Endothelial cell of hepatic sinusoid (primary cell): ENCODE measurements around the gene MAL.

Experiments
- in situ Hi-C: cut with HindIII; loops from 2 replicates; pipeline ENCODE4 v1.10.0; 2017; ENCODE audit warnings: low sequenced_read_pairs

MAL gene

GRCh38 chr2:95025406-95026319 lies at the start of gene MAL:
MAL (plus strand) TSS chr2:95025708; CDS start chr2:95025793, 85 bp downstream.
- in situ Hi-C loops, result loop anchor here (5.0 kb wide), 1 partner anchor 68 kb away; no protein-coding TSS in a partner anchor

- in situ Hi-C loops, result no loop called here
Measured at GRCh38 chr2:94977826-94978225, 47.7 kb upstream of the MAL start.

- in situ Hi-C loops, result no loop called here
Measured at GRCh38 chr2:94978917-94979316, 46.6 kb upstream of the MAL start.

DNA sequence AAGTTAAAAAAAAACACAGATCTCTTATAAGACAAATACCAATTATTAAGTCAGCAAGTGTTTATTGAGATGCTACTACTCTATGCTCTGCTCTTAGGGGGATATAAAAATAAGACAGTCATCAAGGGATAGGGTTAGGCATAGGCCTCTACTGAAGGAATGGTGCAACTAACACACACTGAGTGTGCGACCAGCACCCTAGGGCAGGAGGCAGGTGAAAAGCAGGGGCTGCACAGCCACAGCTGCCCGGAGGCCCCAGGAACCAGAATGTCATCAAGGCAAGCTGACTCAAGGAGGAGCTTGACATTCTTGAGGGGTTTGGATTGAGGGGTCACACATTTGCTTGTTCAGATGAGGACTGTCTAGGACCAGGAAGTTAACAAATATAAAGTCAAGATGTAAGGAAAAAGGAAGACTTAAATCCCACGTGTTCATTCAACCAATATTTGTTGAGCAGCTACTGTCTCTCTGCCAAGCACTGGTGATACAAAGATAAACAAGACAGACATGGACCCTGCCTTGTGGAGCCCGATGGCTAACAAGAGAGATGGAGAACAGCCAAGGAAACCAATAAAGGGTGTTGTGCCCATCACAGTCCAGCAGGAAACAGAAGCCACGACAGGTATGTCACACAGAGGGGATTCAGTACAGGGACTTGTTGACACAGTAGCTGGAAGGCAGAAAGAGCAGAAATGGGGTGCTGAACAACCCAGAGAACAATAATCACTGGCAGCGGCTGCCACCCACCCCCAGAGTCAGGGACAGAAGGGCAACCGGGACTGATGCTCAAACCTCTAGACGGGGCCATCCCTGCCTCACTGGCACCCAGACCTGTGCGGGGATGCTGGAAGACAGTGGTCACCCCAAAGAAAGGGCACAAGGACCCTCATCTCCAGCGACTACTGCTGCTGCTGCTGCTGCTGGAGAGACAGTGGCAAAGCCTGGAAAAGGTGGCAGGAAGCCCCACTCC lies 45.8 kb upstream of the MAL start:
- in situ Hi-C loops, result no loop called here

GRCh38 chr2:94980406-94980805 lies 45.1 kb upstream of the MAL start:
- in situ Hi-C loops, result no loop called here

DNA sequence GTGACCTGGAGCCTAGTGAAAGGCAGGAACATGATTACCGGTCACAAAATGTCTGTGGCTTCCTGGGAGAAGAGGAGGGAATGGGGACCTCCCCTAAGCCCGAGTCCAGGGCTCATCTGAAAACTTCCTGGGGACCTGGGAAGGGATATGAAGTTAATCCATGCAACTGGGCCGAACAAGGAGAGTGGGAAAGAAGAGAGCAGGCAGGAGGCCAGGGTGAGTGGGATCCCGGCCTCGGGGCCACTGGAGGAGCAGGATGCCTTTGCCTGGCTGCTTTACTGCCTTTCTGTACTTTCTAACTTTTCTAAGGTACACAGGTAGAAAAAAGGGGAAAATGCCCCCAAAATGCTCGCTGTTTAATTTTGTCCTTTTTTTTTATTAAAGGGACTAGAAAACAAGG lies 43.4 kb upstream of the MAL start:
- in situ Hi-C loops, result no loop called here

DNA sequence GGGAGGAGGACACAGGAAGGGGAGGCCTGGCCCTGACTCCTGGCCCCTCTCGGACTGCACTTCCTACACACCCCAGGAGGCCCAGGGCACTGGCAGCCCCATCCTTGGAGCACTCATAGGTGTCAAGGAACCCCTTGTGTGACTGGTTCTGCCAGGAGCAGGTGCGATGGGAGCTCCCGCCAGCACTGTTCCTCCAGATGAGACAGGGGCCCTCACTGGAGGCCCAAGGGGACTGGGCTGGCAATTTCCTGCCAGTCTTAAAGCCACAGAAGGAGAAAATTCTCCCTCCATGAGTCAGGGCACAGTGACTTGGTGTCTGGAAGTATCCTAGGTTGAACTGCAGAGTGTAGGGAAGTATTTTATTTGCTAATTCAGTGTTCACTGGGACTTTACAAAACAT lies 42.8 kb upstream of the MAL start:
- in situ Hi-C loops, result no loop called here

GRCh38 chr2:94984964-94985575 lies 40.4 kb upstream of the MAL start:
- in situ Hi-C loops, result no loop called here

GRCh38 chr2:94985636-94986035 lies 39.9 kb upstream of the MAL start:
- in situ Hi-C loops, result no loop called here

DNA sequence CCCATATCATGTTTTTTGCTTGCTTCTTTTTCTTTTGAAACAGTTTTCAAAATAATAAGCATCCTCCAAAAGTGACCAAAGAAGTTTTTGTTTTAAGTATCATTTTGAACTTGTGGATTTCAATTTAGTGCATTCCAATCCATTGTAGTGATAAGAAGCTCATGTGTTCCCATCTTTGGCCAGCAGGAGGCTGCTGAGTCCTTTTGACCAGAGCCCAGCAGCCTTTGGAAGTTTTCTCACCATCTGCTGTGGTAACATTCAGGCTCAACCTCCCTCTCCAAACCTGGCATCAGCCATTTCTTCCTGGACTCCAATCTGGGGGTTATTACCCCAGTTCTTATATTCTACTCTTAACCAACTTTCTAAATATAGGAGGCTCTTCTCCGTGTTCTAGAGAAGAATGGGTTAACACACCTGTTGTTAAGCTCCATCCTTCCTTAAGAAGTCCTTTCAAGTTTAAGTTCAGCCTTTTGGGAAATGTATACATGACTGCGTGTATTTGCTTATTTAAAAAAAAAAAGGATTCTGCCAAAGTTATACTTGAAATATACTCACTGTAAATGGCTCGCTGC lies 39.0 kb upstream of the MAL start:
- in situ Hi-C loops, result no loop called here

- in situ Hi-C loops, result no loop called here
Measured at GRCh38 chr2:94987074-94988020, 38.2 kb upstream of the MAL start.

DNA sequence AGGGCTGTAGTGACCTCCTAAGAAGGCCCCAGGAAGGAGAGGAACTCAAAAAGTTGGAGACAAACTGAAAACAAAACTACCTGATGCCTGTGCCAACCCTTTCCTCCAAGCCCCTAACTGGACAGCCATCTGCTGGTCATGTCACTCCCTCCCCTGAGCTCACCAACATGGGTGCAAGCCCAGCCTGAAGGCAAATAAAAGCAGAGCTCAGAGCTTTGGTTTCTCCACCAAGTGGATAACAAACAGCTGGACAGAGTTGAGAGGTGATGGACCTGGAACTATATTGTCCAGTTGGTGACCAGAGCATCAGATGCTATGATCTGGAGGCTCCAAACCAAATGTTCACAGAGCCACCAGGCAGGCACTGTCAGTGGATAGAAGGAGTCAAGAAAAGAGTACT lies 34.6 kb upstream of the MAL start:
- in situ Hi-C loops, result no loop called here

GRCh38 chr2:94992360-94992759 lies 33.1 kb upstream of the MAL start:
- in situ Hi-C loops, result no loop called here

GRCh38 chr2:94993176-94994062 lies 32.1 kb upstream of the MAL start:
- in situ Hi-C loops, result no loop called here

GRCh38 chr2:94994063-94994913 lies 31.2 kb upstream of the MAL start:
- in situ Hi-C loops, result no loop called here

GRCh38 chr2:94994914-94995552 lies 30.5 kb upstream of the MAL start:
- in situ Hi-C loops, result no loop called here

GRCh38 chr2:94995553-94996304 lies 29.8 kb upstream of the MAL start:
- in situ Hi-C loops, result no loop called here
